HG02938 (cell line): ENCODE measurements around the gene MUC2.

Experiments used
- ATAC-seq: cut with Tn5 transposase; IDR thresholded peaks from one replicate; pipeline ENCODE4 v1.9.1; 2021; ENCODE audit warnings: mild to moderate bottlenecking, moderate library complexity; ENCODE audit not compliant: unreplicated experiment

MUC2 gene

GRCh38 chr11:1050581-1051355 is 23.9 kb upstream of the MUC2 start:
- ATAC-seq: no peak

DNA sequence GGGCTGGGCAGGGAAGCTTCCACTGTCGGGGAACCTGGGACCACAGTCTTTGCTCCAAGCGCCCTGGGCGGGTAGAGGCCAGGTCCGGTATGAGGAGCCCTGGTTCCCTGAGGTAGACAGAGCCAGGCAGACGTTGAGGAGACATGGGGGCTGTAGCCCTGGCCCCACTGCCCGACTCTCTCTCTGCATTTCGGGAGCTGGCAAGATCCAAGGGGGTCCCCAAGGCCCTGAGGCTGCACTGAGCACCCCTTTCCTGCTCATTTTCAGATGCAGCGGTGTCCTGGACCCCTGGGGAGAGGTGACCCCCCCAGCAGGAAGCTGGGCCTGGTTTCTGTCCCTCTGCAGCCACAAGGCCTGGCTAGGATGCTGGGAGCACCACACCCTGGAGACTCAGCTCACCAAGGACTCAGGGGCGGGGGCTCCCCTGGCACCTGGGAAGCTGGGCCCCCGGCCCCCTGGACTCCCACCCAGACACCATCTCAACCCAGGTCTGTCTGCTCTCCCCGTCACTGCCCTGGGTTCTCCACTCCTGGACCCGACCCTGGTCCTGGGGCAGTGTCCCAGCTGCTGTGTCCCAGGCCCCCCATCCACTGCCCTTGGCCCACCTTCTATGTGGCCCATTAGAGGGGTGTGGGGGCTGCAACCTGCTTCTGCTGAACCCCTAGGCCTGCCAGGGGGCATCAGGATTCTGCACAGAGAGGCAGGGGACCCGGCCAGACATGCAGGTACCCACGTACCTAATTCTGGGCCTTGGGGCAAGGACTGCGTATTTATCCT is 23.1 kb upstream of the MUC2 start:
- ATAC-seq: no peak

DNA sequence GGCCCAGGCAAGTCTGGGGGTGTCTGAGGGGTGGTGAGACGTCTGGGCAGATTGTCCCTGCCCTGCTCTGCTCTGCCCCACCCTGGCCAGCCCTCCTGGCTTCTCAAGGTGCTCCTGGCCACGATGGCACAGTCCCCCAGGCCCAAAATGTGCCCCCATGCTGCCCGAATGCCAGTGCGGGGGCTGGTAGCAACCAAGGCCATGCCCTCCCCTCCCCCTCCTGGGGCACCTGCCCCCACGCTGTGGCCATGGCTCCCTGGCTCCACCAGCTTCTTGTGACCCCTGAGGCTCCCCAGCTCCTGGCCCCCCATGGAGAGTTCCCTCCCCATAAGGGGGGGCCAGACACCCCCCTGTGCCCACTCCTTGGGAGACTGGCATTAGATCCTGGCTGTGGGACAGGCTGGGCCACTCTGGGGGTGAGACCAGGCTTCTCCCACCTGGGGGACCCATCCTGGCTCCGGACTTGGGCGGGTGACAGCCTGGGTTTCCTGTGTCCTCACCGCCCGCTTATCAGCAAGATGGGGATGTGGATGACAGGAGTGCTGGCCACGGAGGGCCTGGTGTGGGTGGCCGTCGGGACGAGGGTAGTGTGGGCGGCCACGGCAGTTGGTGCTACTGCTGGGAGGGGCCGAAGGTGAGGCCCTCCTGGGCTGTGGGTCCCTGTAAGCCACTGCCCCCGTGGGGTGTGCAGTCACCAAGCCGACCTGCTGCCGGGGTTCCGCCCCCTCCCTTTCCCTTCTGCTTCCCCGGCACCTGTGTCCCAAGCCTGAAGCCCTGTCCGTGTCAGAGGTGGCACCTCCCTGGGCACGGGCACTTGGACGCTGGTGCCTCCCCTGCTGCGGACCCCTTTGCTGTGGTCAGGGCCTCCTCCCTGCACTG is 22.3 kb upstream of the MUC2 start:
- no peak for ATAC-seq

DNA sequence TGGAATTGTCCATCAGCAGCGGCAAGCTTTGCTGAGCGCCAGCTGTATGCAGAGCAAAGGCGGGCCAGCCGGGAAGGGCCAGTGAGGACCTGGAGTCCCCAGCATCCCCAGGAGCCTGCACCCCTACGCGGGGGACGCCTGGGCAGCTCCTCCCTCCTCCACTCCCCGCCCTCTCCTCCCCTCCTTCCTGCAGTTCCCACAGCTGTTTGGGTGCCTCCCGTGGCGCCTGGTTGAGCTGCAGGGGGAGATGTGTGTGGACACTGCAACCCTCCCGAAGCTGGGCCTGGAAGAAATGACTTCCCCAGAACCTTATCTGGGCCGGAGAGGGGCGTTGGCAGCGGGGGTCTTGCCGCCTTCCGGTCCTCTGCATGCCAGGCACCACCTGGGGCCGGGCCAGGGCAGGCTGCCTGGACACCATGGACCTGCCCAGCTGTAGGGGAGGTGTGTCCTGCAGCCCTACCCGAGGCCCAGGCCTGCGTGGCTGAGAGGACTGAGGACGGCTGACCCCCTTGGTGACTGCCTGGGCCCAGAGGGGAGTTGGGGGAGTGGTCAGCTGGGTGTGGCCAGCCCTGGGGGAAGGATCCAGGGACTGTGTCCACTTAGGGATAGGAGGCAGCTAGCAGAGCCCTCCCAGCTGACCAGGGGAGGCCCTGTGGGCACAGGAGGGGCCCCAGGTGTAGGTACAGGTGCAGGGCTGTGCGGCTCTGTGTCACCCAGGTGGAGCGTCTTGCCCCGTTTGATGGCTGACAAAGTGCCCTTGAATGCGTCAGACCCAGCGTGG is 21.4 kb upstream of the MUC2 start:
- no peak for ATAC-seq

DNA sequence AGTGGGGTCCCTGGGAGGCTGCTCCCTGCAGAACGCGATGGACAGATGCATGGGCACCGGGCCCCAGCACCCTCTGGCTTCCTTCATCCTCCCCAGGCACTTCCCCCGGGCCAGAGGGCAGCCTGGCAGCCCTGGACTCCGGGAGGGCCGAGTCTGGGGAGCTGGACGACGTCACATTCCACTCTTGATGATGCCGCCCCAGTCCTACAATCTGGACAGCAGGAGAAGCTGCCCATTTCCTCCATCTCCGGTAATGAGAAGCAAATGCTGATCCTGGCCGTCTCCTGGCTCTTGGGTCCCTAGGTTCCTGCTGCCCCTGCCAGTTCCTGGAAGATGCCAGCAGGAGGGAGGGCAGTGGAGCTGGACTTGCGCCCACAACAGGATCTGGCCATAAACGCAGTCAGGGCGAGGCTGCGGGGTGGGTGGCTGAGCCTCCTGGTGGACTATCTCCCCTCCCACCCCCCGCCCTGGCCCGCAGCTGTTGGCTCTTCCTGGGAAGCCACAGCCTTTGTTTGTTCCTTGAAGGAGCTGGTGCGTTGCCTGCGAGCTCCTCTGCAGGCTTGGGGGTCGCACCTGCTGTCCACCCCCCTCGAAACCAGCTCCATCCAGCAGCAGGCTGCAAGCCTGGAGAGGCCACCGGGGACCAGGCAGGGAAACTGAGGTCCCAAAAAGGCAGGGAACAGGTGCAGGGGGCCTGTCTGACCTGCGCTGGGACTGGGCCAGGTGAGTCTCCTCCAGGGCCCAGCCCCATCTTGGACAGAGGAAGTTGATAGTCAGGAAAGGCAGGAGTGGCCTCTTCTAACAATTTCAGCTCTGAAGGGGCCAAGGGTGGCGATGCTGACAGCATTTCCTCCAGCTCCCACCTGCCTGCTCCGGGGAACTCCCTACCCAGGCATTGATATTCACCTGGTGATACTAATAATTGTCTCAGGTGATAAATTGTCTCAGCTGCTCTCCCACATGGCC is 20.2 kb upstream of the MUC2 start:
- ATAC-seq: no peak

GRCh38 chr11:1055109-1055703 is 19.5 kb upstream of the MUC2 start:
- ATAC-seq: no peak

DNA sequence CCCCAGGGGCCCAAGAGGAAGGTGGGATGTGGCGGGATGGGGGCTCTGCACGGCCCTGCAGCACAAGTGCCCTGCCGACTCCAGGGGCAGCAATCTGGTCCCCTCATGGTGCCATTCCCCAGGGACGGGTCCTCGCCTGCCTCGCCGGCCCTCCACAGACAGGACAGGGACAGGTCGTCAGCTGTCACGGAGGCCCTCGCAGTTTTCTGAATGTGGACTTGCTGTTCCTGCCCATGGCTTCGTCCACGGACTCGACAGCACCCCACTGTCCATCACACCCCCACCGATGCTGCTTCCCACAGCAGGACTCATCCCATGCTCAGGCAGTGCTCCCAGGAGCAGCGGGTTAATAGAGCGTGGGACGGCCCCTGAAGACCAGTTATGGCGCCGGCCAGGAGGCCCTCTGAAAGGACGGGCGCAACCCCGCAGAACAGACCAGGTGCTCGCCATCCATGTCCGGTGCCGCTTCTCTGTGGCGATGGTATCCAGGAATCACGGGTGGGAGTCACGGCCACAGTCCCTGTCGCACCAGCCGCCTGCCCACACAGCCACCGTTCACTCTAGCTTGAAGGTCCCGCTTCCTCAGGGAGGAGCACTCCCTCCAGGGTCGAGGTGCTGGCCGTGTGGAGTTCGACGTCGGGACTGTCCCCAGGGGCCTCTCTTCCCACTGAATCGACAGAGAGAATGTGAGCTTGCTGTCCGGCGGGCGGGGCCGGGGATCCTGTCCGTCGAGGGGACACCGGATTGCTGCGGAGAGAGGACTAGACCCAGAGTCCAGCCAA is 18.5 kb upstream of the MUC2 start:
- ATAC-seq: no peak

- ATAC-seq: no peak
Measured at GRCh38 chr11:1057806-1058205, 16.9 kb upstream of the MUC2 start.

DNA sequence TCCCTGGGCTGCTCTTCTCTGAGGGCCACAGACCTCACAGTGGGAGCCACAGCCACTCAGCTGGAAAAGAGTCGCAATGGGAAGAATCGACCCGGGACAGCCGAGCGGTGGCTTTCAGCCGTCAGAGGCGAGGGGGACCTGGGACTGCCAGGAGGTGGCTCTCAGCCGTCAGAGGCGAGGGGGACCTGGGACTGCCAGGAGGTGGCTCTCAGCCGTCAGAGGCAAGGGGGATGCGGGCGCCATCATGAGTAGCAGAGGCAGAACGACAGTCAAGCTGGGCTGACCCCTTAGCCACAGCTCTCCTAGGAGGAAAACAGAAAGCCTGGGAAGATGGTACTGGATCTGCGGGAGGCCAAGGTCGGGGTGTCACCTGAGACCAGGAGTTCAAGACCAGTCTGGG is 14.9 kb upstream of the MUC2 start:
- ATAC-seq: no peak

- no peak for ATAC-seq
Measured at GRCh38 chr11:1060410-1060809, 14.3 kb upstream of the MUC2 start.

- ATAC-seq: no peak
Measured at GRCh38 chr11:1060852-1061616, 13.6 kb upstream of the MUC2 start.

GRCh38 chr11:1062075-1062820 is 12.4 kb upstream of the MUC2 start:
- no peak for ATAC-seq

- ATAC-seq: no peak
Measured at GRCh38 chr11:1064167-1064566, 10.5 kb upstream of the MUC2 start.

- no peak for ATAC-seq
Measured at GRCh38 chr11:1067812-1068496, 6.7 kb upstream of the MUC2 start.

DNA sequence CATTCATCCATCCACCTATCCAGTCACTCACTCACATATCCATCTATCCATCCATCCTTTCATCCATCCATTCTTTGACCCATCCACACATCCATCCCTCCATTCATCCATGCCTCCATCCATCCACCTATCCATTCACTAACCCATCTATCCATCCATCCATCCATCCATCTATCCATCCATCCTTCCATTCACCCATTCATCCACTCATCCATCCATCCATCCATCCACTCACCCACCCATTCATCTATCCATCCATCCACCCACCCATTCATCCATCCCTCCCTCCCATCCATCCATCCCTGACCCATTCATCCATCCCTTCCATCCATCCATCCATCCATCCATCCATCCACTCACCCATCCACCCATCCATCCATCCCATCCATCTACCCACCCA is 4.9 kb upstream of the MUC2 start:
- ATAC-seq: no peak
